K562 (cell line): ENCODE measurements around the gene FBXO11. TPM values are rescaled to one million over a fixed set of nuclear protein-coding genes. Genes with fewer than 3 reads are reported as not detected.

Source experiments
- polyA plus RNA-seq, 8 experiments: library from polyadenylated mRNA; depleted of rRNA in 4 of 8; stranded (reverse) in 5 of 8; unstranded in 3 of 8; fragments of >200 nt; fragmentation: Nextera tagmentation in 2 of 8; fragmentation: Illumina TruSeq in 1 of 8; extraction: Ambion mirVana in 2 of 8; extraction: Trizol in 1 of 8; gene quantifications; 2 replicates each; pipeline versions ENCODE4 v1.2.1 to v1.2.3, GENCODE V29; 2011 to 2014; ENCODE audit warnings: inconsistent platforms in 1 of 8, missing spikeins in 1 of 8
- total RNA-seq, 7 experiments: library from RNA; depleted of rRNA in 6 of 7; stranded (reverse); fragments of >200 nt in 6 of 7; fragmentation: Illumina TruSeq in 2 of 7; extraction: Trizol in 2 of 7; gene quantifications; 2 replicates each; pipeline versions ENCODE4 v1.2.1 to v1.2.3, GENCODE V29; 2011 to 2021; ENCODE audit warnings: low replicate concordance in 1 of 7
- TF ChIP-seq, protein P1 (sequence below), 2 experiments: fragments of 450-650 bp; IDR thresholded peaks; 2 replicates each; pipeline ENCODE4 v1.6.1; 2016; ENCODE audit warnings: mild to moderate bottlenecking in 2 of 2, borderline replicate concordance in 1 of 2, low read depth in 1 of 2, moderate library complexity in 1 of 2

The FBXO11 gene
- total and polyA plus RNA-seq, 9 of the 15 experiments (the other 6 are each of a cell fraction or from before 2014, with no cell fraction given) = 8.8 to 44.5 (median 24.1) TPM

DNA sequence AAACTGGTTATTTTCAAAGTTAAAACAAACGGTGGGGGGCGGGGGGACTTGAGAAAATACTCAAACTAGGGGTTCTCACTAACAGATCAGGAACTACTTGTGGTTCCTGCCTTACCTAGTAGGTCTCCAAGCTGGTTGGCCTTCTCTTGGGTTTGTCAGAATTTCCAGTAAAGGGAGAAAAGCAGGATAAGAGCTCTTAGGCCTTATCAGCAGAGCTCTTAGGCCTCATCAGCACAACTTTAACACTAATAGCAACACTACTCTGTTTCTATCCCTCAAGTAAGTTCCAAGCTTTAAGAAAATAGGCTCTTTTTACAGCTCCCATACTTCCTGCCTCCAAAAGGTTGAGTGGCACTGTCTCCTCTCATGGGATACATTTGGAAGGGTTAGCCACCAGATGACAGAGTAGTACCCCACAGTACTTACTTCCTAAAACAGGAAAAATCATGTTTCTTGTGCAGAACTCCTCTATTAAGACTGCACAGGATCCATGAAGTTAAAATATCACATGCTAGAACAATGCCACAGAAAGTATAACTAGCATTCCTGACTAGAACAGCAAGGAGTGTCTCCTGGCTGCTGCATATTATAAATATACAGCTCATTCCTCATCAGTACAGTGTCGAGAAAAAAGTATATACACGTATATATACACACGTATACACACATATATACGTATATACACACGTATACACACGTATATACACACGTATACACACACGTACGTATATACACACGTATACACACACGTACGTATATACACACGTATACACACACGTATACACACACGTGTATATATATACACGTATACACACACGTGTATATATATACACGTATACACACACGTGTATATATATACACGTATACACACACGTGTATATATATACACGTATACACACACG lies 6.1 kb downstream of the FBXO11 start (continued):
- TF ChIP-seq, protein P1, sequence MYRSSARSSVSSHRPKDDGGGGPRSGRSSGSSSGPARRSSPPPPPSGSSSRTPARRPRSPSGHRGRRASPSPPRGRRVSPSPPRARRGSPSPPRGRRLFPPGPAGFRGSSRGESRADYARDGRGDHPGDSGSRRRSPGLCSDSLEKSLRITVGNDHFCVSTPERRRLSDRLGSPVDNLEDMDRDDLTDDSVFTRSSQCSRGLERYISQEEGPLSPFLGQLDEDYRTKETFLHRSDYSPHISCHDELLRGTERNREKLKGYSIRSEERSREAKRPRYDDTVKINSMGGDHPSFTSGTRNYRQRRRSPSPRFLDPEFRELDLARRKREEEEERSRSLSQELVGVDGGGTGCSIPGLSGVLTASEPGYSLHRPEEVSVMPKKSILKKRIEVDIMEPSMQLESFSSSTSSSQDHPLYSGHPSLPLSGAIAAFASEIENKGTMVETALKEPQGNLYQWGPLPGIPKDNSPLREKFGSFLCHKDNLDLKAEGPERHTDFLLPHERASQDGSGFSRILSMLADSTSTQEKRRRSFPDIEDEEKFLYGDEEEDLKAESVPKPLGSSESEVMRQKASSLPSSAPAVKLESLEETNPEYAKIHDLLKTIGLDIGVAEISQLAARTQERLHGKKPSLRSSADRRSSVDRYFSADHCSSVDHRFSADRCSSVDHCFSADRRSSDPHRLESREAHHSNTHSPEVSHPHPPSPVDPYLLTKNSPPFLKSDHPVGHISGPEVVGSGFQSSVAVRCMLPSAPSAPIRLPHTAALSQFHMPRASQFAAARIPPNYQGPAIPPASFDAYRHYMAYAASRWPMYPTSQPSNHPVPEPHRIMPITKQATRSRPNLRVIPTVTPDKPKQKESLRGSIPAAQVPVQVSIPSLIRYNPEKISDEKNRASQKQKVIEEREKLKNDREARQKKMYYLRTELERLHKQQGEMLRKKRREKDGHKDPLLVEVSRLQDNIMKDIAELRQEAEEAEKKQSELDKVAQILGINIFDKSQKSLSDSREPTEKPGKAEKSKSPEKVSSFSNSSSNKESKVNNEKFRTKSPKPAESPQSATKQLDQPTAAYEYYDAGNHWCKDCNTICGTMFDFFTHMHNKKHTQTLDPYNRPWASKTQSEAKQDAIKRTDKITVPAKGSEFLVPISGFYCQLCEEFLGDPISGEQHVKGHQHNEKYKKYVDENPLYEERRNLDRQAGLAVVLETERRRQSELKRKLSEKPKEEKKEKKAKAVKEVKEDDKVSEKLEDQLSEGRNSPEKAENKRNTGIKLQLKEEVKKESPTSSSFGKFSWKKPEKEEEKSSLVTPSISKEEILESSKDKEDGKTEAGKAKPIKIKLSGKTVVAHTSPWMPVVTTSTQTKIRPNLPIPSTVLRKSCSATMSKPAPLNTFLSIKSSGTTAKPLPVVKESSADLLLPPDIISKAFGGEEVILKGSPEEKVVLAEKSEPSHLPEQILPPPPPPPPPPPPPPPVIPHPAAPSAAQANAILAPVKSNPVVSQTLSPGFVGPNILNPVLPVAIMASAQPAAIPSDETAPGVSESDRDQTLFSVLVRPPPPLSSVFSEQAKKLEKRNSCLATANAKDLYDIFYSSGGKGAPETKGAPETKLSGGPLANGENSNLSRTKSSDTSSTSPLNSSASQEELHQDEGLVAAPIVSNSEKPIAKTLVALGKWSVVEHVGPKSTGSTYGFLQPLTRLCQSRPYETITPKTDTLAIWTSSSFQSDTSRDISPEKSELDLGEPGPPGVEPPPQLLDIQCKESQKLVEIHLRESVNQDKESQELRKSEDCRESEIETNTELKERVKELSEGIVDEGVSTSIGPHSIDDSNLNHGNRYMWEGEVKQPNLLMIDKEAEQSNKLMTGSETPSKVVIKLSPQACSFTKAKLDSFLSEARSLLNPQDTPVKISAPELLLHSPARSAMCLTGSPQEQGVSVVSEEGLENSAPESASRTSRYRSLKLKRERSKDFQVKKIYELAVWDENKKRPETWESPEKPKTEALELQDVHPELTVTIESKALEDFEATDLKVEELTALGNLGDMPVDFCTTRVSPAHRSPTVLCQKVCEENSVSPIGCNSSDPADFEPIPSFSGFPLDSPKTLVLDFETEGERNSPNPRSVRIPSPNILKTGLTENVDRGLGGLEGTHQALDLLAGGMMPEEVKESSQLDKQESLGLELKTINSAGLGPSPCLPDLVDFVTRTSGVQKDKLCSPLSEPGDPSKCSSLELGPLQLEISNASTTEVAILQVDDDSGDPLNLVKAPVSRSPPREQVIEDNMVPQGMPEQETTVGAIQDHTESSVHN (IDR thresholded peaks at IDR 0.05; ENCODE audit: borderline replicate concordance in 1 of 2, low read depth in 1 of 2) = no peak
